OCI-LY7 (cell line): ENCODE results near the gene UQCC3. TPM values are rescaled to one million over a fixed set of nuclear protein-coding genes. Genes with fewer than 3 reads are reported as not detected.

Experiments
- BruUV-seq: library from RNA; stranded (reverse); fragments of 400-500 nt; replicated peaks from 2 replicates; lab custom pipeline; 2021; lab: Mats Ljungman, UMichigan
- CTCF ChIA-PET: fragments of 300-600 bp; sonication (Branson Sonifier 250); formaldehyde crosslinking; loops from one replicate; lab custom pipeline; 2022; ENCODE audit warnings: antibody characterized with exemption; ENCODE audit not compliant: unreplicated experiment; lab: Charles Lee
- POLR2A ChIA-PET: fragments of 300-600 bp; sonication (Branson Sonifier 250); formaldehyde crosslinking; loops from one replicate; lab custom pipeline; 2022; ENCODE audit warnings: antibody characterized with exemption; lab: Charles Lee
- DNase-seq: peaks from one replicate; pipeline ENCODE4 v3.0.0-alpha.2; 2015; ENCODE audit warnings: low spot score
- H2AFZ ChIP-seq: fragments of 200-600 bp; sonication (generic), shearing (Covaris generic); 2 replicates; pipeline ENCODE4 v1.6.1; 2014; ENCODE audit warnings: mild to moderate bottlenecking, antibody characterized with exemption, low read length, moderate library complexity
- H3K27ac ChIP-seq: fragments of 200-600 bp; sonication (generic); 2 replicates; pipeline ENCODE4 v1.5.1; 2014; ENCODE audit warnings: mixed run types, low read depth, mild to moderate bottlenecking, moderate library complexity, low read length, inconsistent platforms; ENCODE audit not compliant: poor library complexity, severe bottlenecking
- H3K36me3 ChIP-seq: fragments of 200-600 bp; sonication (generic); 2 replicates; pipeline ENCODE4 v1.6.1; 2014; ENCODE audit warnings: mild to moderate bottlenecking, antibody characterized with exemption, low read length, moderate library complexity, mixed read lengths; ENCODE audit not compliant: insufficient read depth
- H3K4me1 ChIP-seq: fragments of 200-600 bp; sonication (generic); 2 replicates; pipeline ENCODE4 v1.5.1; 2014; ENCODE audit warnings: mild to moderate bottlenecking, low read length; ENCODE audit not compliant: insufficient read depth, poor library complexity, severe bottlenecking
- H3K4me2 ChIP-seq: fragments of 200-600 bp; sonication (generic); 2 replicates; pipeline ENCODE4 v1.6.1; 2014; ENCODE audit warnings: mild to moderate bottlenecking, low read length
- H3K4me3 ChIP-seq: fragments of 200-600 bp; sonication (generic); 2 replicates; pipeline ENCODE4 v1.5.1; 2014; ENCODE audit warnings: mild to moderate bottlenecking, low read depth, low read length; ENCODE audit not compliant: poor library complexity, severe bottlenecking
- H3K79me2 ChIP-seq: fragments of 200-600 bp; sonication (generic); 2 replicates; pipeline ENCODE4 v1.6.1; 2016; ENCODE audit warnings: low read depth, mild to moderate bottlenecking, low read length, moderate library complexity, mixed read lengths; ENCODE audit not compliant: insufficient read depth
- H3K9me2 ChIP-seq: fragments of 200-600 bp; sonication (generic); 2 replicates; pipeline ENCODE4 v1.6.1; 2016; ENCODE audit warnings: mild to moderate bottlenecking, low read length, mixed read lengths; ENCODE audit not compliant: insufficient read depth
- H3K9me3 ChIP-seq: fragments of 200-600 bp; sonication (generic); 2 replicates; pipeline ENCODE4 v1.6.1; 2014; ENCODE audit warnings: mild to moderate bottlenecking, mixed run types, low read length, mixed read lengths
- H4K20me1 ChIP-seq: fragments of 200-600 bp; sonication (generic); 2 replicates; pipeline ENCODE4 v1.6.1; 2014; ENCODE audit warnings: mild to moderate bottlenecking, antibody characterized with exemption, low read length, moderate library complexity, mixed read lengths; ENCODE audit not compliant: insufficient read depth
- CTCF ChIP-seq: fragments of 200-600 bp; sonication (generic); conservative IDR thresholded peaks from 2 replicates; pipeline ENCODE4 v1.5.1; 2014; ENCODE audit warnings: mild to moderate bottlenecking, antibody characterized with exemption, low read length, moderate library complexity, mixed read lengths
- EZH2phosphoT487 ChIP-seq: fragments of 200-600 bp; sonication (generic); IDR thresholded peaks from 2 replicates; pipeline ENCODE4 v1.6.1; 2018; ENCODE audit warnings: low read depth, borderline replicate concordance, mild to moderate bottlenecking, mixed run types, antibody characterized with exemption, low read length, moderate library complexity, mixed read lengths
- intact Hi-C: fragments of 100-400 bp; cut with micrococcal nuclease; formaldehyde crosslinking; loops from one replicate; pipeline ENCODE4 v1.10.0; 2022; ENCODE audit not compliant: unreplicated experiment
- total RNA-seq, 2 experiments: library from RNA; depleted of rRNA in 1 of 2; stranded (reverse); fragments of >200 nt in 1 of 2; shearing (Covaris generic) in 1 of 2; gene quantifications; 2 replicates each; pipeline ENCODE4 v1.2.3, GENCODE V29; 2014 to 2022

UQCC3 gene
- total RNA-seq, 2 experiments from 2014 or later, result 15.5 to 40.0 TPM

DNA sequence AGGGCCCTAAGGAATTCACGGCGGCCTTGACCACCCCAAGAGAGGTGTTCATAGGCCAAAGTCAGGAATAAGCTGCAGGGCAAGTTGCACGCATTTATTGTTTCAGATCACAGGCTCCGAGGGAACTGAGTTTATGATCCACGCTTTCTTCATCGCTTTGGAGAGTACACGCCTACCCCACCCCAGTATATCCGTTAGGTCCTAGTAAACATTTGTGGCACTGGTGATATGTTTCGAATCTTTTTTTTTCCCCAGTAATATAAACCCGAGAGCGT is 25.9 kb upstream of the UQCC3 start:
- CTCF ChIA-PET, result no interaction called here
- H2AFZ ChIP-seq, result no peak overlapping the region; the same call in 1 of the 2 replicates

GRCh38 chr11:62645946-62646824 is 25.3 kb upstream of the UQCC3 start, which contains the start of gene GANAB:
Gene GANAB (minus strand): TSS chr11:62646613. CDS start chr11:62646599, 14 bp downstream.
- peaks cover 60% of the 10 kb centered on the region for H3K36me3 ChIP-seq
- ChIA-PET POLR2A (interaction anchor here (0.9 to 1.7 kb wide), 7 partner anchors 9 to 27 kb away, joined by 4 to 20 read pairs (median 7); partner anchors contain the start of genes C11orf98 and CSKMT), CTCF (interaction anchor here (0.6 to 0.9 kb wide), 3 partner anchors 55 to 1539 kb away, joined by 3 to 10 read pairs (median 7); no protein-coding TSS in a partner anchor)
- peak within 1 kb of the TSS; percentile 82 for H3K4me2 ChIP-seq
- H2AFZ ChIP-seq, result no peak within 1 kb of the TSS; the same call in 1 of the 2 replicates
- intact Hi-C loops, result loop anchor here (1.0 kb wide), 2 partner anchors 115 to 195 kb away; partner anchors contain the start of gene POLR2G
- H3K9me2 ChIP-seq, result no peaks in the 10 kb centered on the region
- H3K27ac ChIP-seq, result peak within 1 kb of the TSS; percentile 76
- H3K79me2 ChIP-seq, result peaks cover 54% of the 10 kb centered on the region
- H3K9me3 ChIP-seq, result no peaks in the 10 kb centered on the region
- no peaks in the 10 kb centered on the region for H4K20me1 ChIP-seq
- TSS peak; percentile 75 for BruUV-seq
- TF ChIP-seq EZH2phosphoT487 (no peak), CTCF (no peak)
- peak within 1 kb of the TSS; percentile 95 for H3K4me3 ChIP-seq
- DNase-seq, result peak; percentile 99
- peaks cover 20% of the 10 kb centered on the region for H3K4me1 ChIP-seq

More for the DNA sequence above, 25.9 kb upstream of the UQCC3 start:
- no peak for TF ChIP-seq CTCF
- TF ChIP-seq EZH2phosphoT487, result no peak
- Histone ChIP-seq H3K4me2 (peak overlapping the region; percentile 82), H3K4me1 (peaks cover 20% of the 10 kb centered on the region), H3K79me2 (peaks cover 56% of the 10 kb centered on the region), H3K27ac (peak overlapping the region; percentile 76), H4K20me1 (no peaks in the 10 kb centered on the region), H3K4me3 (peak overlapping the region; percentile 95), H3K36me3 (peaks cover 65% of the 10 kb centered on the region), H3K9me3 (no peaks in the 10 kb centered on the region), H3K9me2 (no peaks in the 10 kb centered on the region)
- intact Hi-C loops, result no loop called here
- POLR2A ChIA-PET, result interaction anchor here (0.9 to 1.7 kb wide), 7 partner anchors 9 to 35 kb away, joined by 3 to 20 read pairs (median 5); partner anchors contain the start of genes C11orf98 and CSKMT
- peak; percentile 27 for DNase-seq
- BruUV-seq, result no TSS peak
